ENCODE results near the gene CBX1. TPM values are rescaled to one million over a fixed set of nuclear protein-coding genes. Genes with fewer than 3 reads are reported as not detected.

The CBX1 gene
- total and polyA plus RNA-seq, 4 donors, result 3.4 to 11.6 (median 9.6) TPM

DNA sequence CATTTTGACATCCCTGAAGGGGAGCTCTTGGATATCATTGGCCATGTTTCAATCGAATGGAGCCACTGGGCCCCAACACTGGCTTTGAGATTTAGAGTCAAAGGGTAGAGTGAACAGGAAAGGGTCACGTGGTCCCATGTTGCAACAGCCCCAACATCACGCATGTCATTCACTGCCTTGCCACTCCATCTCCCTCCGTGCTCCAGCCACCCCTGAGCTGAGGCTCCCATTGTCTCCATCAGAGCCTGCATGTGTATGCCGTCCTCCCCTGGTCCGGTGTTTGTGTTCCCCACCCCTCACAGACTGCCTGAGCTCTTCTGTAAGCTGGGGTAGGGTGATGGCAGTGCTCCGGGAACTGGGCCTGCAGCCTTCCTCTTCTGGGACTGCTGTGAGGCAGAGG, 41.0 kb downstream of the CBX1 start:
- DNase-seq (ENCODE audit: low spot score), result no peak
- no peak overlapping the region for H3K4me3 ChIP-seq (ENCODE audit: low read depth in 1 of 3, low read length in 3 of 3)
- peaks cover 9 to 41% (median 28%) of the 10 kb centered on the region in 4 donors for H3K4me1 ChIP-seq (ENCODE audit: control insufficient read depth in 4 of 4, insufficient read depth in 4 of 4, low read length in 3 of 4)
- WGBS, result 58% methylated on average over 7 of the region's 7 CpGs
- H3K9me3 ChIP-seq (ENCODE audit: control insufficient read depth in 4 of 4, low read length in 3 of 4), result no peaks in the 10 kb centered on the region
- TF ChIP-seq HNF4A (conservative IDR thresholded peaks at IDR 0.05) (peak in 1 of 2 donors; percentile 27), RXRA (IDR thresholded peaks at IDR 0.05) (peak in 1 of 2 donors; percentile 25)
- TF ChIP-seq, protein P1, sequence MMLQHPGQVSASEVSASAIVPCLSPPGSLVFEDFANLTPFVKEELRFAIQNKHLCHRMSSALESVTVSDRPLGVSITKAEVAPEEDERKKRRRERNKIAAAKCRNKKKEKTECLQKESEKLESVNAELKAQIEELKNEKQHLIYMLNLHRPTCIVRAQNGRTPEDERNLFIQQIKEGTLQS (IDR thresholded peaks at IDR 0.05), result no peak
- H3K9ac ChIP-seq (ENCODE audit: low read depth in 1 of 2, low read length in 2 of 2), result no peak overlapping the region
- H3K36me3 ChIP-seq (ENCODE audit: control insufficient read depth in 4 of 4, insufficient read depth in 3 of 4, low read depth in 1 of 4, low read length in 3 of 4), result peaks cover 14 to 51% (median 48%) of the 10 kb centered on the region in 4 donors
- H3K27ac ChIP-seq (ENCODE audit: low read depth in 1 of 2, low read length in 2 of 2), result no peak overlapping the region
- no peaks in the 10 kb centered on the region for H3K27me3 ChIP-seq (ENCODE audit: control insufficient read depth in 4 of 4, insufficient read depth in 4 of 4, low read length in 3 of 4)

DNA sequence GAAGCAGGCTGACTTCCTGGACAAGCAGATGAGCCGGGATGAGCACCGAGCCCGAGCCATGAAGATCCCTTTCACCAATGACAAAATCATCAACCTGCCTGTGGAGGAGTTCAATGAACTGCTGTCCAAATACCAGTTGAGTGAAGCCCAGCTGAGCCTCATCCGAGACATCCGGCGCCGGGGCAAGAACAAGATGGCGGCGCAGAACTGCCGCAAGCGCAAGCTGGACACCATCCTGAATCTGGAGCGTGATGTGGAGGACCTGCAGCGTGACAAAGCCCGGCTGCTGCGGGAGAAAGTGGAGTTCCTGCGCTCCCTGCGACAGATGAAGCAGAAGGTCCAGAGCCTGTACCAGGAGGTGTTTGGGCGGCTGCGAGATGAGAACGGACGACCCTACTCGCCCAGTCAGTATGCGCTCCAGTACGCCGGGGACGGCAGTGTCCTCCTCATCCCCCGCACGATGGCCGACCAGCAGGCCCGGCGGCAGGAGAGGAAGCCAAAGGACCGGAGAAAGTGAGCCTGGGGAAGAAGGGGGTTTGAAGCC, 42.1 kb downstream of the CBX1 start:
- TF ChIP-seq, protein P2, sequence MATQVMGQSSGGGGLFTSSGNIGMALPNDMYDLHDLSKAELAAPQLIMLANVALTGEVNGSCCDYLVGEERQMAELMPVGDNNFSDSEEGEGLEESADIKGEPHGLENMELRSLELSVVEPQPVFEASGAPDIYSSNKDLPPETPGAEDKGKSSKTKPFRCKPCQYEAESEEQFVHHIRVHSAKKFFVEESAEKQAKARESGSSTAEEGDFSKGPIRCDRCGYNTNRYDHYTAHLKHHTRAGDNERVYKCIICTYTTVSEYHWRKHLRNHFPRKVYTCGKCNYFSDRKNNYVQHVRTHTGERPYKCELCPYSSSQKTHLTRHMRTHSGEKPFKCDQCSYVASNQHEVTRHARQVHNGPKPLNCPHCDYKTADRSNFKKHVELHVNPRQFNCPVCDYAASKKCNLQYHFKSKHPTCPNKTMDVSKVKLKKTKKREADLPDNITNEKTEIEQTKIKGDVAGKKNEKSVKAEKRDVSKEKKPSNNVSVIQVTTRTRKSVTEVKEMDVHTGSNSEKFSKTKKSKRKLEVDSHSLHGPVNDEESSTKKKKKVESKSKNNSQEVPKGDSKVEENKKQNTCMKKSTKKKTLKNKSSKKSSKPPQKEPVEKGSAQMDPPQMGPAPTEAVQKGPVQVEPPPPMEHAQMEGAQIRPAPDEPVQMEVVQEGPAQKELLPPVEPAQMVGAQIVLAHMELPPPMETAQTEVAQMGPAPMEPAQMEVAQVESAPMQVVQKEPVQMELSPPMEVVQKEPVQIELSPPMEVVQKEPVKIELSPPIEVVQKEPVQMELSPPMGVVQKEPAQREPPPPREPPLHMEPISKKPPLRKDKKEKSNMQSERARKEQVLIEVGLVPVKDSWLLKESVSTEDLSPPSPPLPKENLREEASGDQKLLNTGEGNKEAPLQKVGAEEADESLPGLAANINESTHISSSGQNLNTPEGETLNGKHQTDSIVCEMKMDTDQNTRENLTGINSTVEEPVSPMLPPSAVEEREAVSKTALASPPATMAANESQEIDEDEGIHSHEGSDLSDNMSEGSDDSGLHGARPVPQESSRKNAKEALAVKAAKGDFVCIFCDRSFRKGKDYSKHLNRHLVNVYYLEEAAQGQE (IDR thresholded peaks at IDR 0.05), result no peak
- TF ChIP-seq FOXA1 (IDR thresholded peaks at IDR 0.05) (no peak), NR2F2 (IDR thresholded peaks at IDR 0.05) (no peak), HNF4G (IDR thresholded peaks at IDR 0.05) (no peak), JUND (IDR thresholded peaks at IDR 0.05) (no peak), EGR1 (IDR thresholded peaks at IDR 0.05; ENCODE audit: low read depth in 2 of 2) (no peak)
- TF ChIP-seq, protein P3, sequence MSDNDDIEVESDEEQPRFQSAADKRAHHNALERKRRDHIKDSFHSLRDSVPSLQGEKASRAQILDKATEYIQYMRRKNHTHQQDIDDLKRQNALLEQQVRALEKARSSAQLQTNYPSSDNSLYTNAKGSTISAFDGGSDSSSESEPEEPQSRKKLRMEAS (IDR thresholded peaks at IDR 0.05), result no peak
- TF ChIP-seq, protein P1 (IDR thresholded peaks at IDR 0.05), result no peak
- DNase-seq (ENCODE audit: low spot score), result no peak
- Histone ChIP-seq H3K9ac (ENCODE audit: low read depth in 1 of 2, low read length in 2 of 2) (no peak overlapping the region), H3K27ac (ENCODE audit: low read depth in 1 of 2, low read length in 2 of 2) (no peak overlapping the region), H3K27me3 (ENCODE audit: control insufficient read depth in 4 of 4, insufficient read depth in 4 of 4, low read length in 3 of 4) (no peaks in the 10 kb centered on the region), H3K36me3 (ENCODE audit: control insufficient read depth in 4 of 4, insufficient read depth in 3 of 4, low read depth in 1 of 4, low read length in 3 of 4) (peaks cover 14 to 49% (median 48%) of the 10 kb centered on the region in 4 donors), H3K4me3 (ENCODE audit: low read depth in 1 of 3, low read length in 3 of 3) (no peak overlapping the region), H3K9me3 (ENCODE audit: control insufficient read depth in 4 of 4, low read length in 3 of 4) (no peaks in the 10 kb centered on the region), H3K4me1 (ENCODE audit: control insufficient read depth in 4 of 4, insufficient read depth in 4 of 4, low read length in 3 of 4) (peaks cover 12 to 41% (median 24%) of the 10 kb centered on the region in 4 donors)
- WGBS, result 91% methylated on average over 32 of the region's 32 CpGs

DNA sequence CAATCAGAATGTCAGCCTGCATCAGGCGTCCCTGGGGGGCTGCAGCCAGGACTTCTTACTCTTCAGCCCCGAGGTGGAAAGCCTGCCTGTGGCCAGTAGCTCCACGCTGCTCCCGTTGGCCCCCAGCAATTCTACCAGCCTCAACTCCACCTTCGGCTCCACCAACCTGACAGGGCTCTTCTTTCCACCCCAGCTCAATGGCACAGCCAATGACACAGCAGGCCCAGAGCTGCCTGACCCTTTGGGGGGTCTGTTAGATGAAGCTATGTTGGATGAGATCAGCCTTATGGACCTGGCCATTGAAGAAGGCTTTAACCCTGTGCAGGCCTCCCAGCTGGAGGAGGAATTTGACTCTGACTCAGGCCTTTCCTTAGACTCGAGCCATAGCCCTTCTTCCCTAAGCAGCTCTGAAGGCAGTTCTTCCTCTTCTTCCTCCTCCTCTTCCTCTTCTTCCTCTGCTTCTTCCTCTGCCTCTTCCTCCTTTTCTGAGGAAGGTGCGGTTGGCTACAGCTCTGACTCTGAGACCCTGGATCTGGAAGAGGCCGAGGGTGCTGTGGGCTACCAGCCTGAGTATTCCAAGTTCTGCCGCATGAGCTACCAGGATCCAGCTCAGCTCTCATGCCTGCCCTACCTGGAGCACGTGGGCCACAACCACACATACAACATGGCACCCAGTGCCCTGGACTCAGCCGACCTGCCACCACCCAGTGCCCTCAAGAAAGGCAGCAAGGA, 42.7 kb downstream of the CBX1 start:
- WGBS, result 91% methylated on average over 11 of the region's 11 CpGs
- Histone ChIP-seq H3K9me3 (ENCODE audit: control insufficient read depth in 4 of 4, low read length in 3 of 4) (no peaks in the 10 kb centered on the region), H3K4me1 (ENCODE audit: control insufficient read depth in 4 of 4, insufficient read depth in 4 of 4, low read length in 3 of 4) (peaks cover 14 to 43% (median 27%) of the 10 kb centered on the region in 4 donors), H3K4me3 (ENCODE audit: low read depth in 1 of 3, low read length in 3 of 3) (no peak overlapping the region), H3K9ac (ENCODE audit: low read depth in 1 of 2, low read length in 2 of 2) (no peak overlapping the region), H3K27me3 (ENCODE audit: control insufficient read depth in 4 of 4, insufficient read depth in 4 of 4, low read length in 3 of 4) (no peaks in the 10 kb centered on the region), H3K36me3 (ENCODE audit: control insufficient read depth in 4 of 4, insufficient read depth in 3 of 4, low read depth in 1 of 4, low read length in 3 of 4) (peaks cover 14 to 49% (median 48%) of the 10 kb centered on the region in 4 donors), H3K27ac (ENCODE audit: low read depth in 1 of 2, low read length in 2 of 2) (no peak overlapping the region)
- no peak for TF ChIP-seq FOXA1 (IDR thresholded peaks at IDR 0.05)
- TF ChIP-seq SP1 (IDR thresholded peaks at IDR 0.05), result no peak
- TF ChIP-seq, protein P4, sequence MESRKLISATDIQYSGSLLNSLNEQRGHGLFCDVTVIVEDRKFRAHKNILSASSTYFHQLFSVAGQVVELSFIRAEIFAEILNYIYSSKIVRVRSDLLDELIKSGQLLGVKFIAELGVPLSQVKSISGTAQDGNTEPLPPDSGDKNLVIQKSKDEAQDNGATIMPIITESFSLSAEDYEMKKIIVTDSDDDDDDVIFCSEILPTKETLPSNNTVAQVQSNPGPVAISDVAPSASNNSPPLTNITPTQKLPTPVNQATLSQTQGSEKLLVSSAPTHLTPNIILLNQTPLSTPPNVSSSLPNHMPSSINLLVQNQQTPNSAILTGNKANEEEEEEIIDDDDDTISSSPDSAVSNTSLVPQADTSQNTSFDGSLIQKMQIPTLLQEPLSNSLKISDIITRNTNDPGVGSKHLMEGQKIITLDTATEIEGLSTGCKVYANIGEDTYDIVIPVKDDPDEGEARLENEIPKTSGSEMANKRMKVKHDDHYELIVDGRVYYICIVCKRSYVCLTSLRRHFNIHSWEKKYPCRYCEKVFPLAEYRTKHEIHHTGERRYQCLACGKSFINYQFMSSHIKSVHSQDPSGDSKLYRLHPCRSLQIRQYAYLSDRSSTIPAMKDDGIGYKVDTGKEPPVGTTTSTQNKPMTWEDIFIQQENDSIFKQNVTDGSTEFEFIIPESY (IDR thresholded peaks at IDR 0.05), result no peak
- TF ChIP-seq NR2F2 (IDR thresholded peaks at IDR 0.05), result no peak
- TF ChIP-seq, protein P3 (IDR thresholded peaks at IDR 0.05), result no peak
- no peak for TF ChIP-seq HNF4G (IDR thresholded peaks at IDR 0.05)
- TF ChIP-seq RAD21 (IDR thresholded peaks at IDR 0.05), result no peak
- TF ChIP-seq, protein P1 (IDR thresholded peaks at IDR 0.05), result no peak
- TF ChIP-seq YY1 (IDR thresholded peaks at IDR 0.05), result no peak
- no peak for TF ChIP-seq JUND (IDR thresholded peaks at IDR 0.05)
- no peak for TF ChIP-seq HNF4A (conservative IDR thresholded peaks at IDR 0.05)
- no peak for TF ChIP-seq TAF1 (conservative IDR thresholded peaks at IDR 0.05)
- TF ChIP-seq FOXA2 (IDR thresholded peaks at IDR 0.05), result no peak
- no peak for DNase-seq (ENCODE audit: low spot score)
